Measurements from ENCODE around the gene PCSK2. TPM values are rescaled to one million over a fixed set of nuclear protein-coding genes. Genes with fewer than 3 reads are reported as not detected.

The PCSK2 gene
- total RNA-seq, 3 donors from 2014 or later: not detected

DNA sequence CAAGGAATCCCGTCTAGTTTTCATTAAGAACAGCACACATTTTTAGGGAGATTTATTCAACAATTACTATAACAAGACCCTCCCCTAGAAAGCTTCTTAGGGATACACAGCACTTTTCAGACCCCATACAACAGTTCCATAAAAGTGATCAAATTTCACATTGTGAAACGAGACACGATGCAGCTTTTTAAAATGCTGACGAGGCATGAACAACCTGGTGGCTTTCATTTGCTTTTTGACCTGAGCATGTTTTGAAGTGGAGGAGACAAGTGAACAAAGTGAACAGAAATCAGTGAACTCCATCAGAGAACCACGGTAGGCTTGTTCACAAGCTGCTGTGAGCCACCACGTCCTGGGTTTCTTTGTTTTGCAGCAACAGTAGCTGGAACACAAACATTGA lies 112.2 kb downstream of the PCSK2 start:
- H3K36me3 Mint-ChIP-seq (ENCODE audit: insufficient read depth): no peaks in the 10 kb centered on the region
- H3K9me3 Mint-ChIP-seq: no peaks in the 10 kb centered on the region
- H3K4me3 Mint-ChIP-seq: no peak overlapping the region
- DNase-seq (no peak), ATAC-seq (no peak)
- H3K27me3 Mint-ChIP-seq (ENCODE audit: low read depth): no peaks in the 10 kb centered on the region
- no peaks in the 10 kb centered on the region for H3K4me1 Mint-ChIP-seq (ENCODE audit: low read depth)

DNA sequence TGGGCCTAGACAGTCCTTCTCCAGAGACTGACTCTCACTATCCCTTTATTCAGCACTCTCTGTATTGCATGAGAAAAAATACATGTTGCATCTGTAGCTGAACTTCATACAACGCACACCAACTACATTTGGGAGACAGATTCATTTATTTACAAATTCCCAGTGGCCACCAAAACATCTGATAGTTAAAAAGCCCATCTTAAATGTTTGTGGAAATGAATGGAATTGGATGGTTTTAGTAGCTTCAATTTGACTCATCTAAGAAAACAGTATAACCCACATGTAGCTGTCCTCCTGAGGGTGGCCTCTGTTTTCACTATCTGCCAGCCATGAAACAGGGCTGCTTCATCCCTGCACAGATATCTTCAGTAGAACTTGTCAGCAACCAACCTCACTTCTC lies 116.3 kb downstream of the PCSK2 start:
- ATAC-seq: no peak
- Mint-ChIP-seq H3K9me3 (no peaks in the 10 kb centered on the region), H3K4me1 (ENCODE audit: low read depth) (no peaks in the 10 kb centered on the region), H3K4me3 (no peak overlapping the region), H3K27me3 (ENCODE audit: low read depth) (peaks cover 10% of the 10 kb centered on the region), H3K36me3 (ENCODE audit: insufficient read depth) (no peaks in the 10 kb centered on the region)
- DNase-seq: no peak

DNA sequence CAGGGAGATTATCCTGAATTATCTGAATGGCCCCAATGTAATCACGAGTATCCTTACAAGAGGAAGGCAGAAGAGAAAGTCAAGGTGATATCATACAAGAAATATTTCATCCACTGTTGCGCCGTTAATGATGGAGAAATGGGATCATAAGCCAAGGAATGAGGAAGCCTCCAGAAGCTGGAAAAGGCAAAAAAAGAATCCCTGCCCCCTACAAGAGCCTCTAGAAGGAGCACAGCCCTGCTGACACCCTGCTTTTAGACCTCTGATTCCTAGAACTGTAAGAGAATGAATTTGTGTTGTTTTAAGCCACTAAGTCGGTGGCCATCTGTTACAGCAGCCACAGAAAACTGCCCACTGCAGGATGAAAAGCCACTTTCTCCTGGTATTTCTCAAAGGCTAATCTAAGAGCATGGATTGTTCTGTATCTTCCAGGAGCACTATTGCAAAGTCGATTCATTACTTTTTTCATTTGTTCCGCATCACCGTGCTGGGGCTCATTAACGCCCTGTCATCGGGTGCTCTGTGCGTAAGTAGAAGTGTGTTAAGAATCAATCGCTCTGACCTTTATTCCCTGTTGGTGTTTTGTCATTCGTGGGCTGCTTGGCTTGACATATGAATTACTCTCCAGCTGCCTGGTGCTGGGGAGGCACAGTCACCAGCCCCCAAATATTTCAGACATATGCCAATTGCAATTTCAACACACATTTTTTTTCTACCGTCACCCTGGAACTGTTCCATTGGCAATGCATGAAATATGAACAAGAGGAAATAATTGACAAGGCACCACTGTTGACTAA lies 117.0 kb downstream of the PCSK2 start:
- DNase-seq (no peak), ATAC-seq (no peak)

DNA sequence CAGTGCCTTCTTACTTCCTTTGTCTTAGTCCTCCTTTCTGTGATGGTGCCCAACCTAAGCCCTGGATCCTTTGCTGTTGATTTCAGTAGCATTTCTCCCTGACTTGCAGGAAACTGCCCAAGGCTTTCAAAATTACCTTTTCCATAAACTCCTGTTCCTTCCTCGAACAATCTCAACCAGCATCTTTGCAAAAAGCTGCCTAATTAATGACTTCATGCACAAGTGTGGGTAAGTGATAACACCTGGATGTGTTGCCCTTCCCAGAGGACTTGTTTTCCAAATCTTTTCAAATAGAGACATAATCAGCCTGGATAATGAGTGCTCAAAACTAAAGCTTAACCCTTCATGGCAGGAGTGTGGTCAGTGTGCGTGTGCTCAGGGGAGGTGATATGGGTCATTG lies 118.0 kb downstream of the PCSK2 start:
- Mint-ChIP-seq H3K27me3 (ENCODE audit: low read depth) (peaks cover 15% of the 10 kb centered on the region), H3K4me3 (no peak overlapping the region), H3K4me1 (ENCODE audit: low read depth) (no peaks in the 10 kb centered on the region), H3K9me3 (no peaks in the 10 kb centered on the region), H3K36me3 (ENCODE audit: insufficient read depth) (no peaks in the 10 kb centered on the region)
- no peak for DNase-seq
- ATAC-seq: no peak

More for the DNA sequence above, 117.0 kb downstream of the PCSK2 start:
- no peak overlapping the region for H3K4me3 Mint-ChIP-seq
- H3K9me3 Mint-ChIP-seq: no peaks in the 10 kb centered on the region
- no peaks in the 10 kb centered on the region for H3K4me1 Mint-ChIP-seq (ENCODE audit: low read depth)
- no peaks in the 10 kb centered on the region for H3K36me3 Mint-ChIP-seq (ENCODE audit: insufficient read depth)
- peaks cover 10% of the 10 kb centered on the region for H3K27me3 Mint-ChIP-seq (ENCODE audit: low read depth)

DNA sequence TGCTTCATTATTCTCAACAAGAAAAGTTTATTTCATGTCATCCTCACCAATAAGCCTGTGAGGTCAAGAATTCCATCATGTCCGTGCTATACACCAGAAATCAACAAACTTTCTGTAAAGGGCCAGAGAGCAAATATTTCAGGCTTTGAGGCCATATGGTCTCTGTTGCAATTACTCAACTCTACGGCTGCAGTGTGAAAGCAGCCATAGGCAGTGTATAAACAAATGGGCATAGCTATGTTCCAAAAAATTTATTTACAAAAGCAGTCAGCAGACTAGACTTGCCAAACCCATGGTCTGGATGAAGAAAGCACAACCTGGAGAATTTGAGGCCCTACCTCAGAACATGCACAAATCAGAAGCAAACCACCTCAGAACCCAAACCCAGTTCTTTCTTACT lies 118.5 kb downstream of the PCSK2 start:
- Mint-ChIP-seq H3K4me3 (no peak overlapping the region), H3K36me3 (ENCODE audit: insufficient read depth) (no peaks in the 10 kb centered on the region), H3K4me1 (ENCODE audit: low read depth) (no peaks in the 10 kb centered on the region), H3K9me3 (no peaks in the 10 kb centered on the region), H3K27me3 (ENCODE audit: low read depth) (peaks cover 20% of the 10 kb centered on the region)
- ATAC-seq (no peak), DNase-seq (no peak)

DNA sequence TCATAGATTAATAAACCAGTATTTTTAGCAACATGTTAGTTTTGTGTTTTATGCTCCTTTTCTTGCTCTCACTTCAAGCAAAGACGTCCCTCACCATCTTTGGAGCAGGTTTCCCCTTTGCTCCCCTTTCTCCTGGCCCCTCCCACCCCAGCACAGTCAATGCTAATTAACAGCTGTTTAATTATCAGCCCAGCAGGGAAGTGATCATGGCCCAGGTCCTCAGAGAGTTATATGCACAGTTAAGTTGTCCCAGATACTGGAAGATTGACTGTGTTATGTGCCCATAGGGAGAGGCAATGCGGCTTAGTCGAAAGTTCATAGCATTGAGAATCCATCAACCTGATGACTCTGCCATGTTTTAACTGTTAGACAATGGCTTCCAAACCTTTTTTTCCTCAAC lies 123.5 kb downstream of the PCSK2 start:
- H3K4me3 Mint-ChIP-seq: no peak overlapping the region
- no peak for ATAC-seq
- peaks cover 18% of the 10 kb centered on the region for H3K27me3 Mint-ChIP-seq (ENCODE audit: low read depth)
- no peak for DNase-seq
- no peaks in the 10 kb centered on the region for H3K36me3 Mint-ChIP-seq (ENCODE audit: insufficient read depth)
- no peaks in the 10 kb centered on the region for H3K4me1 Mint-ChIP-seq (ENCODE audit: low read depth)
- no peaks in the 10 kb centered on the region for H3K9me3 Mint-ChIP-seq

DNA sequence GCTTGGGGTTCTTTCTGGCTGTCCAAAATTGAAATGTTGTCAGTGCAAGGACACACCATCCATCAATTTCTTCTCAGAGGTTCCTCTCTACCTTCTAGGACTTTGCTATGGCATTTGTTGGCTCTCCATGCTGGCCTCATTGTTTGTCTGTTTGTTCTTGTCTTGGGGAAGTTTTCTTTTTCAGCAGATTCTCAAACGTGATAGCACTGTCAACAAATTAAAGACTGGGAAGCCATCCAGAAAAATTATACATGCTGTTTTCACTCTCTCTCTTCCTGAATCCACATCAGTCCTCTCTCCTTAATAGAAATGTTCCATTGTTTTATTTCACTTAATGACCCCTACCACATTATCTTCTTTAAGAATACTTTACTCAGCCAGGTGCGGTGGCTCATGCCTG lies 130.4 kb downstream of the PCSK2 start:
- Mint-ChIP-seq H3K4me3 (no peak overlapping the region), H3K9me3 (no peaks in the 10 kb centered on the region), H3K4me1 (ENCODE audit: low read depth) (no peaks in the 10 kb centered on the region), H3K27me3 (ENCODE audit: low read depth) (no peaks in the 10 kb centered on the region), H3K36me3 (ENCODE audit: insufficient read depth) (no peaks in the 10 kb centered on the region)
- DNase-seq (no peak), ATAC-seq (no peak)

DNA sequence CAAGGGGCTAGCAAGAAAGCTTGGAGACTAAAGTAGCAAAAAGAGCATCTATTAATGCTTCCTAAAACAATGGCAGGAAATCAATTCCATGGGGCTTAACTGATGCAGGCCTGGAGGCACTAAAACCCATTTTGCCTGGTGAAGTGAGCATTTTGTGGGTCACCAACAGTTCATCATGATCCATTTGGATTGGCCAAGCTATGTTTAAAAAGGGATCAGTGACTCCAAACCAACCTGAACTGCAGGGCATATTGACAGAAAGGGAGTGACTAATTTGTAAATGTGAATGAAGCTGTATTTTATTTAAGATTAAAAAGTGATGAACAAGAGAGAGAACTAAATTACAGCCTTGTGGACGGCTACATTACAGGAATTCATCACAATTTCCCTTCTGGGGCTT lies 132.0 kb downstream of the PCSK2 start:
- ATAC-seq: no peak
- no peaks in the 10 kb centered on the region for H3K27me3 Mint-ChIP-seq (ENCODE audit: low read depth)
- no peaks in the 10 kb centered on the region for H3K9me3 Mint-ChIP-seq
- DNase-seq: no peak
- no peaks in the 10 kb centered on the region for H3K36me3 Mint-ChIP-seq (ENCODE audit: insufficient read depth)
- no peaks in the 10 kb centered on the region for H3K4me1 Mint-ChIP-seq (ENCODE audit: low read depth)
- no peak overlapping the region for H3K4me3 Mint-ChIP-seq

DNA sequence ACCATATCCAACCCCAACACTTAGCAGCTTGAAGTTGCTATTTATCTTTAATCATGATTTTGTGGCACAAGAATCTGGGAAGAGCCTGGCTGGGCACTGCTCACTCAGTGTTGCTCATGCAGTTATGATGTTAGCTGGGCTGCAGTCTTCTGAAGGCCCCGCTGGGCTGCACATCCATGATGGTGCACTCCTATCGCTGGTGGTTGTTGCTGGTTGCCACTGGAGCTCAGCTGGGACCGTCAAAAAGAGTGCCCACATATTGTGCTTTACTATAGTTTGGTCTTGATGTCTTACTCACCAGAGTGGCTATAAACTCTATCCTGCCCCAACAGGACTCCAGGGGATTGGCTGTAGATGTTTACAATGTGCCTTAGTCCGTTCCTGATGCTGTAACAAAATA lies 137.8 kb downstream of the PCSK2 start:
- ATAC-seq (no peak), DNase-seq (no peak)
- Mint-ChIP-seq H3K36me3 (ENCODE audit: insufficient read depth) (no peaks in the 10 kb centered on the region), H3K9me3 (no peaks in the 10 kb centered on the region), H3K27me3 (ENCODE audit: low read depth) (peaks cover 2% of the 10 kb centered on the region), H3K4me3 (no peak overlapping the region), H3K4me1 (ENCODE audit: low read depth) (no peaks in the 10 kb centered on the region)

DNA sequence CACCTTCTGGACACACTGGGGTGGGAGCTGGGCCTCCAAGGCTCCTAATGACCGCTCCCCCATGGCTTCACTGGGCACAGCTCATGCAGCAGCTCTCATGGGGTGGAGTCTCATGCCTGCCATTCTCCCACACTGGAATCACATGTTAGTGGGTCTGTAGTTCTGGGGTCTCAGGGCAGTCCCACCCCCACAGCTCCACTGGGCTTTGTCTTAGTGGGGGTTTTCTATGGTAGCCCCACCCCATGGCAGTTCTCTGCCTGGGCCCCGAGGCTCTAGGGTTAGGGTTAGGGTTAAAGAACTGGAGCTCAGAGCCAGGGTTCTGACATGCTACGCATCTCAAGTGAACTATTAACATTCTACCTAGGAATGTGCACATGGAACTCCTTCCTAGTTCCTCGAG lies 139.0 kb downstream of the PCSK2 start:
- Mint-ChIP-seq H3K36me3 (ENCODE audit: insufficient read depth) (no peaks in the 10 kb centered on the region), H3K4me1 (ENCODE audit: low read depth) (no peaks in the 10 kb centered on the region), H3K27me3 (ENCODE audit: low read depth) (peaks cover 5% of the 10 kb centered on the region), H3K4me3 (no peak overlapping the region), H3K9me3 (no peaks in the 10 kb centered on the region)
- no peak for DNase-seq
- no peak for ATAC-seq

DNA sequence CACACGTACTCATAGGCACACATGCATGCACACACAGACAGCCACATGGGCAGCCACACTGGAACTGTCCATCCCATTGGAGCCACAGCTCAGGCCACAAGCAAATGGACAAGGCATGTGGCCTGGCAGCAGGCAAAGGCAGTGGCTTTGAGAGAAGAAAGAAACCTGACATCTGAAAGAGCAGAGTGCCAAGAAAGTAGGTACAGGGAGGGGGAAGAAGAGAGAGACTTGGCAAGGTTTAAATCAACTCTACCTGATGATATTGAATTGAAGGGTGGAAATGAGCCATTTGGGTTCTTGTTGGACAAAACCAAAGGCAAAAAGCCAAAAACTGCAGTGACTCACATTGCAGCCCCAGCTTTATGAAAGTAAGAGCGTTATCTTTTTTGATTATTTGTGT lies 142.7 kb downstream of the PCSK2 start:
- Mint-ChIP-seq H3K27me3 (ENCODE audit: low read depth) (peaks cover 5% of the 10 kb centered on the region), H3K9me3 (no peaks in the 10 kb centered on the region), H3K36me3 (ENCODE audit: insufficient read depth) (no peaks in the 10 kb centered on the region), H3K4me3 (no peak overlapping the region), H3K4me1 (ENCODE audit: low read depth) (no peaks in the 10 kb centered on the region)
- ATAC-seq (no peak), DNase-seq (no peak)

DNA sequence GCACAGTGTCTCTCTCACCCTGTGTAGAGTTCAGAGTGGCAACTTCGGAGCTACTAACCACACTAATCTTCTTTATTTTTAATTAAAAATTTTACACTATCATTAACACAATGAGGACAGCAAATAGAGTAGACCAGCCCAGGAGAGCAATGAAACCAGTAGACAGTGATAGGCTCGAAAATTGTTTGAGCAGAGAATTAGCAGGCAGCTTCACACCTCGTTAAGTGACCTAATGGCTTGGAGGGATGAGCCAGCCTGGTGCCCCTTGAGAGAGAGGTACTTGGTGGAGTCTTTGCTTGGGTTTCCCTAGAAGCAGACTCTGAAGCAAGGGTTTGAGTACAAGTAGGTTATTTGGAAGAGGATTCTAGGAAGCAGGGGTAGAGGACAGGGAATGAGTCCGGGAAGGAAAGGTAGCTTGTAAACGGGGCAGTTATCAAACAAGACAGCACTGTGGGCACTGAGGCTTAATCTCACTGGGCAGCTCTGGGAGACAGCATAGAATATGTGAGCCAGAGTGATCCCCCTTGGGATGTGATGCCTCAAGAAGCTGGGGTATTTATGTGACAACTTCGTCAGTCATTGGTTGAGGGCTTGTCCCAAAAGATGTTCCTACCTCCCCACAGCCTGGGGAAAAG lies 146.1 kb downstream of the PCSK2 start:
- Mint-ChIP-seq H3K4me3 (no peak overlapping the region), H3K27me3 (ENCODE audit: low read depth) (peaks cover 5% of the 10 kb centered on the region), H3K9me3 (no peaks in the 10 kb centered on the region), H3K4me1 (ENCODE audit: low read depth) (no peaks in the 10 kb centered on the region), H3K36me3 (ENCODE audit: insufficient read depth) (no peaks in the 10 kb centered on the region)
- DNase-seq: no peak
- ATAC-seq: no peak

DNA sequence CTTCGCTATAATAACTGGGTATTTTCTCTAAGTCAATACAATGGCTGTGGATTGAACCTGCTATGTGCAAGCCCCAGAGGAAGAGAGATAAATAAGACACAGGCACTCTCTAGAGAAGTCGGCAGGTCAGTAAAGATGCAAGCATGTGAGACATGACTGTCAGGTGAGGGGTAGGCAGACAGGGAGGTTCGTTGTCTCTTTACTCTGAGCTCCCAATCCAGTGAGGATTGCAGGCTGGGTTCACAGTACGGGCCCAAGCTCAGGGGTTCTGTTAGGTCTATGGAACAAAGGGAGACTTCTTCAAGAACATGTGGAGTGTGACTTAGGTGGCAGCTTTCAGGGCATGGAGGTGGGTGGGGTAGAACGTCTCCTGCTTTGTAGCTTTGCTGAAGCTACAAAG lies 147.2 kb downstream of the PCSK2 start:
- no peaks in the 10 kb centered on the region for H3K9me3 Mint-ChIP-seq
- no peaks in the 10 kb centered on the region for H3K36me3 Mint-ChIP-seq (ENCODE audit: insufficient read depth)
- no peak overlapping the region for H3K4me3 Mint-ChIP-seq
- DNase-seq (no peak), ATAC-seq (no peak)
- H3K27me3 Mint-ChIP-seq (ENCODE audit: low read depth): peaks cover 5% of the 10 kb centered on the region
- no peaks in the 10 kb centered on the region for H3K4me1 Mint-ChIP-seq (ENCODE audit: low read depth)

DNA sequence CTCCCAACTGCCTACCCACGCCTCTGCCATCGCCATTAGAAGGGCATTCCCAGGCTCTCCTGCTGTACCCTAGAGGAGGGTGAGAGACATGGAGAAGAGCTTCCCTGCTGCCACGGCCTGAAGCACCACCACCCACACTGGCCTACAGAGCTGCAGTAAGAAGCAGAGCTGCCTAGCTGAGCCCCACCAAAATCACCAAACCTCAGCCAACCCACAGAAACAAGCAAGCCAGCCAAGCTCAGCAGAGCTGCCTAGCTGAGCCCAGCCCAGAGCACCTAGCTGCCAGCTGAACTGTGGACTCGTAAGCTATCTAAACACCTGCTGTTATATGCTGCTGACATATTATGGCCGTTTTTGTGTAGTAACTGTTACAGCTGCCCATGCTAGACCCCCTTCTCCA lies 149.2 kb downstream of the PCSK2 start:
- no peak overlapping the region for H3K4me3 Mint-ChIP-seq
- H3K9me3 Mint-ChIP-seq: no peaks in the 10 kb centered on the region
- H3K4me1 Mint-ChIP-seq (ENCODE audit: low read depth): no peaks in the 10 kb centered on the region
- H3K36me3 Mint-ChIP-seq (ENCODE audit: insufficient read depth): no peaks in the 10 kb centered on the region
- ATAC-seq (no peak), DNase-seq (no peak)
- no peaks in the 10 kb centered on the region for H3K27me3 Mint-ChIP-seq (ENCODE audit: low read depth)

DNA sequence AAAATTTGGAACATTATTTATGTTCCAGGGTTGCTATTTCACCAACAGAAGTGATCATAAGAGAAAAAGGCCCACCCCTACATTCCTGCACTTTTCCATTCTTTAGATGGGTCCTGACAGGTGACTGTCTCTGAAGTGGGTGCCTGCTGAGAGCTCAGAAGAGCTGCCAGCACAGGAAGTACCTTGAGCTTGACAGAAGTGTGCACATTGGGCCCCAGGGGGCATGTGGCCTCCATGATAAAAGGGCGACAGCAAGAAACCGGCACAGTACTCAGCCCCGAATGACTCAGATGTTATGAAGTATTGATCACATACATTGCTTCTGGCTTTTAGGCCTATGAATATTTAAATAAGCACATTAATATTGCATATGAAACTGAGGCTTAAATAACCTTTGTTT lies 150.4 kb downstream of the PCSK2 start:
- DNase-seq: no peak
- no peaks in the 10 kb centered on the region for H3K4me1 Mint-ChIP-seq (ENCODE audit: low read depth)
- no peaks in the 10 kb centered on the region for H3K9me3 Mint-ChIP-seq
- ATAC-seq: no peak
- H3K27me3 Mint-ChIP-seq (ENCODE audit: low read depth): no peaks in the 10 kb centered on the region
- no peak overlapping the region for H3K4me3 Mint-ChIP-seq
- H3K36me3 Mint-ChIP-seq (ENCODE audit: insufficient read depth): no peaks in the 10 kb centered on the region

All from activated T-cell treated with anti-CD3 and anti-CD28 coated beads, Interleukin-2, amount 50 U/mL, for 4 hours (primary cell).